Forelimb muscle (tissue), 1 donor: Measurements from ENCODE around the gene TRIM52. TPM values are rescaled to one million over a fixed set of nuclear protein-coding genes. Genes with fewer than 3 reads are reported as not detected.
"Not testable (repeated sequence)": the region's sequence is repeated elsewhere in the genome, so short reads cannot be mapped to it uniquely, and the experiment has no call there.

Source experiments
- DNase-seq: peaks from one replicate; pipeline ENCODE4 v3.0.0-alpha.2; 2013; ENCODE audit warnings: low read depth
- polyA plus RNA-seq: library from polyadenylated mRNA; unstranded; fragments of 120-200 nt; gene quantifications from one replicate; pipeline ENCODE4 v1.2.1, GENCODE V29; 2013; ENCODE audit not compliant: insufficient read length

TRIM52 gene
- polyA plus RNA-seq: 17.1 TPM

DNA sequence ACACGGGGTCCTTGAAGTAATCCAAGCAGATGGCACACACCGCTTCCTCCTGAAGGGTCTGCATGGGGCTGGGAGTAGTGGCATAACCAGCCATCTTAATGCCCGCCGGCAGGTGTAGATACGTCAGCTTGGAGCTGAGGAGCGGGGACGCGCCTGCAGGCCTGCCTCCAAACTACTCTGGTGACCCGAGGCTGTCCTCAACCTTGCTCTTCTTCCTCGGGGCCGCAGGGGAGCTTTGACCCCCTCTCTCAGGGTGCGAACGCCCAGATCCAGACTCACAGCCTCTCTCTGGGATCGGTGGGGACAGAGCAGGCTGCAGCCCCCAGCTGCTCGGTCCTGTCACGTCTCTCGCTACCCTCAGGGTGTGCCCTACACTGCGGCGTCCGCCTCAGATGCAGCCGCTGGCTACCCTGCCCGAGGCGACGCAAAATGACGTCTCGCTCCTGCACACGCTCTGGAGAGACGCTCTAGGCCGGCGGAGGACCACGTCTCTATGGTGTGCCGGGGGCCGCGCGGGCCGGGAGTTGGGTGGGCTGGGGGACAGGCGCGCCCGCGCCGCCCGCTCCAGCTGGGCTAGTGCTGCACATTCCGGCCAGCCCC is at the start of gene TRIM52:
TRIM52 (minus strand) TSS at position 424 of the 600 bp plus-strand sequence; CDS start at position 94, 330 bp downstream.
- DNase-seq: peak; percentile 74

DNA sequence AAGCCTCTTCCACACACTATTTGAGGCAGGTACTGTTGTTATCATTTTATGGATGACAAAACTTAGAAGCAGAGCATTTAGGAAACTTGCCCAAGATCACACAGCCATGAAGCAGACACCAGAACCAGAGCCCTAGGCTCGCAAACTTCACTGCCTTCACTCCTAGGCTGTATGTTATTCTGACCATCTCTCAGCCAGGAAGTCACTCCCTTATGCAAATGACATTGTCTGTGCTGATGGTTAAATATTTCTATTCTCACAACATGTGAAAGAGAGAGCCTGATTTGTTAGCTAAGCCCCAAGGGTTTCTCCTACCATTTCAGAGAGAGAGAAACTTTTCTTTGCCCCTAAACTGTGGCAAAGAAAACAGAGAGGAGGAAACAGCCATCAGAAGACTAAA is 26.4 kb upstream of the TRIM52 start:
- DNase-seq: not testable (repeated sequence)

DNA sequence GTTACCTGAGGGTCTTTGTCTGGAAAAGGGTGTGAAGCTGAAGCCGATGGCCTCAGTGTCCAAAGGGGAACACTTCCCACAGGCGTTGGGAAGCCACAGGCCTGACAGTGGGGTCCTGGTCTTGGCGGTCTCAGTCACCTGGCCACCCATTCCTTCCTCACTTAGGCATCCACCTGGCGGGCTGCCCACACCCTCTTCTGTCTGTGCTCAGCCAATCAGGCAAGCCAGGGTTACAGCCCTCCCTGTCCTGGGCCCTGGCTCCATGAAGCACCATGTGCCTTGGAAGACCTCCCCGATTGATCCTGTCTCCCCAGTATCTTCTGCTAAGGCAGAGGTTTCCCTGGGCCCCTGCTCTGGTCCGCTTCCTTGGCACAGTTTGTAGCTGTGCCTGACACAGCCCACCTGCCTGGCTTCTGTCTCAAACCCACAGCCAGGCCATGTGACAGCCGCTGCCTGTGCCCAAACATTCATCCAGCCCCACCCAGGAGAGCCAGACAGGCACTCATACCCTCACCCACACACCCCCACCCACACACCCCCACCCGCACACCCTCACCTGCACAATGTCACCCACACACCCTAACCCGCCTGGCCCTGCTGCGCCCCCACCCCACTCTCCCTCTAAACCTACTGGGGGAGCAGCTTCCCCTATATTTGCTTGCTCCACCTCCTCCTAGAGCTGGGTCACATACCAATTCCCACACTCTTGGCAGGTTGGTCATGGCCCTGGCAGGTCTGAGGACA is 25.2 kb upstream of the TRIM52 start:
- DNase-seq: not testable (repeated sequence)

DNA sequence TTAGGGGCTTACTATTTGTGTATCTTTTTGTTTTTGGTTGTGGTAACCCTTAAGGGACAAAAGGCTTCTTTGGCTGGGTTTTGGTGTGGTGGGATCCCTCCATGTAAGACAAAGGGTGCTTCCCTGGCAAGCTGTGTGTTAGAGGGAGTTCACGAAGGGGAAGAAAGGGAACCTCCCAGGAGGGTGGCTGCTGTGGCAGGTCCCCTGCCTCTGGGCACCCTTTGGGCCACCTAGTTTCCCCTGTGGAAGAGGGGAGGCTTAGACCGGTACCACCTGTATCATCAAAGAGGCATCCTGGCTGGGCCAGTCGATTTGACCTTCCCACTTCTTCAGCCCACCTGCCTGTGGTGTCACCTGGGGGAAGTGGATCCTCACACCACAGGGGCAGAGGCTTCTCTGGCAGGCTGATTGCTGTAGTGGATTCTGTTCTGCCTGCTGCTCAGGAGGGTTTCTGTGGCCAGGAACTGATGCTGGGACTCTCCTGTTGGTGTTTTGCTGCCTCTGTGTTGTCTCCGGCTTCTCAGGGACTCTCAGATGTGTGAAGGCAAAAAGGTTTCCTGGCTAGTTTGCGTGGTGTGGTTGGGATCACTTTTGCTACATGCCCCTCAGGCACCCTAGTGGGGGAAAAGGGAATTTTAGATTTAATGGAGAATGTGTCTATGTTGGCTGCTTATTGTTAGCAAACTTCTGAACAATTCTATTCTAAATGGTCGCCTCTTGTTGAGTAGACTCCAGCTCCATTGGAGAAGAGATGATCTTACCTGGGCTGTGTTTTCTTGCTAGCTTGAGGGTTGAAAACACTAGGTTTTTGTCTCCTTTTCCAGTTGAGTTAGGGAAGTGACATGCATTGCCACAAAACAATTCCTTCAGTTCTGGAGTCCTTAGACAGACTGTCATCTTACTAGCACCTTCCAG is 23.2 kb upstream of the TRIM52 start:
- not testable (repeated sequence) for DNase-seq

DNA sequence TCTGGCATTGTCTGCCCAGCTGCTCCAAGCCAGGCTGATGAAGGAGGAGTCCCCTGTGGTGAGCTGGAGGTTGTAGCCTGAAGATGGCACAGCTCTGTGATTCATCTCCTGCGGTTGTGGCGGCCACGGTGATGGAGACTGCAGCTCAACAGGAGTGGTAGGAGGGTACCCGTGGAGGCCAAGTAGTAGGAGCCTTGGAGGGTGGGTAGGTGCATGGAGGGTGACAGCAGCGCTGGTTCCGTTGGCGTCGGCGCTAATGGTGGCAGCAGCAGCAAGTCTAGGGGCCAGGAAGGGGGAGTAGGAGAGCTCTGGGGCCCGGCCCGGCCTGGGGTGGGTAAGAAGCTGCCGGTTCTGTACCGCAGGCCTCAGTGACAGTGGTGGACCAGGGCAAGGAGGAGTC is 22.4 kb upstream of the TRIM52 start:
- DNase-seq: no peak

DNA sequence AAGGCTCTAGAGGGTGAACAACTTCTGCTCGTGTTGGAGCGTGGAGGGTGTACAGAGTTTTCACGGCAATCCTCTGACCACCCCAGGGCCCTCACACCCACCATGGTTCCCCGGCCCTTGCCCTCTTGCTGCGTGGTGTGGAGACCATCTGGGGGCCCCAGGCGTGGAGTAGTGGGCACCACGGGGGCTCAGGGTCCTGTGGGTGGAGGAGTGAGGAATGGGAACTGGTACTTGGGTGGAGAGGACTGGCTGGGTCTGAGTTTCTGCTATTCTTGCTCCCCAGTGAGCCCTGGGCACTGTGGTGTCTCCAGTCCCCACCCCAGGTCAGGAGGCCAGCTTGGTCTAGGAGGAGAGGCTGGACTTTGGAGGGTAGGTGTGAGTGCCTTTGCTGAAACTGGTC is 21.9 kb upstream of the TRIM52 start:
- no peak for DNase-seq

DNA sequence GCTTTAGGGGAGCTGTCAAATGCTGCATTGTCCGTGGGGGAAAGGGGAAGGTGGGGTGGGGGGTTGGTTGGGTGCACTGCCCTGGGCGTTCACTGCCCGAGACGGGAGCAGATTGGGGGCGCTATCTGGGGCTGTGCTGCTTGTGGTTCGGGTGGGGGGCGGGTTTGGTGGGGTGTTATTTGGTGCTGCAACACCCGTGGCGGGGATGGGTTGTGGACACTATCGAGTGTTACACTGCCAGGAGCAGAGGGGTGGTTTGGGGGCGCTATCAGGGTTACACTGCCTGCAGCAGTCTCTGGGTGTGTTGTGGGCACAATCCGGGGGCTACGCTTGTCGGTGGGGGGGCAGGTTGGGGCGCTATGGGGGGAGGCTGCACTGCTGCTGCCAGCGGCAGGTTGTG is 21.5 kb upstream of the TRIM52 start:
- not testable (repeated sequence) for DNase-seq

DNA sequence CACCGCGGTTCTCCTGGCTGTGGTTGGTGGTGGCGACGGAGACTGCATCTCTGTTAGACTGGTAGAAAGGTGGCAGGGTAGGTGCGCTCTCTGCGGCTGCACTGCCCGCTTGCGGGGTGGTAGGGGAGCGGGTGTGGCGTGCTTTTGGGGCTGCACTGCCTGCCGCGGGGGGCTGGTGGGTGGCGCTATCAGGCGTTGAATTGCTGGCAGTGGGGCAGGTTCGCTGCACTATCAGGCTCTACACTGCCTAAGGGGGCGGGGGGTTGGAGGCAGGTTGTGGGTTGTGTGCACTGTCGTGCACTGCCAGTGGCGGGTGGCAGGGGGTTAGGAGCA is 21.0 kb upstream of the TRIM52 start:
- DNase-seq: no peak

DNA sequence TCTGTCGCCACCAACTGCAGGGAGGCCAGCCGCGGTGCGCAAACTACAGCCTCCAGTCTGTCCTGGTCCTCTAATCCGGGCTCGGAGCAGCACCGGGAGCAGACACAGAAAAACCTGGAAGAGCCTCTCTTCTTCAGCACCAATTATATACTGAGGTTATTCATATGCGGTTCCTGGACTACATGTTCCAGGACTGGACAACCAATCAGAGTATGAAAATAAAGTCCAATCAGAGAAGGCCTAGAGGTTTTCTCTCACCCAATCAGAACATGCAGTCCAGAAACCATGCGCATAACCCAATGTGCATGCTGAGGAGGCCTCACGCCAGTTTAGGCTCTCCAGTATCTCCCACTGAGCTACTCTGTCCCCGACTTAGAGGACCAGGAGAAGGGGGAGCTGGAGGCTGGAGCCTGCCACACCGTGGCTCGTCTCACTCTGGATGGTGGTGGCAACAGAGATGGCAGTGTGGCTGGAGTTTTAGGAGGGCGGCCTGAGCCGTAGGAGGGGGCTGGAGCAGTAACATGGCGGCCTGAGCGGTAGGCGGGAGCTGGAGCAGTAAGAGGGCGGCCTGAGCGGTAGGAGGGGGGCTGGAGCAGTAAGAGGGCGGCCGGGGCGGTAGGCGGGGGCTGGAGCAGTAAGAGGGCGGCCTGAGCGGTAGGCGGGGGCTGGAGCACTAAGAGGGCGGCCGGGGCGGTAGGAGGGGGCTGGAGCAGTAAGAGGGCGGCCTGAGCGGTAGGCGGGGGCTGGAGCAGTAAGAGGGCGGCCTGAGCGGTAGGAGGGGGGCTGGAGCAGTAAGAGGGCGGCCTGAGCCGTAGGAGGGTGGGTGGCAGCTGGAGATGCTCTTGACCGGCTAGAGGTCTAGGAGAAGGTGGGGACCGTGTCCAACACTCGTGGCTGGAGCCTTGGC is 20.4 kb upstream of the TRIM52 start:
- DNase-seq: no peak

DNA sequence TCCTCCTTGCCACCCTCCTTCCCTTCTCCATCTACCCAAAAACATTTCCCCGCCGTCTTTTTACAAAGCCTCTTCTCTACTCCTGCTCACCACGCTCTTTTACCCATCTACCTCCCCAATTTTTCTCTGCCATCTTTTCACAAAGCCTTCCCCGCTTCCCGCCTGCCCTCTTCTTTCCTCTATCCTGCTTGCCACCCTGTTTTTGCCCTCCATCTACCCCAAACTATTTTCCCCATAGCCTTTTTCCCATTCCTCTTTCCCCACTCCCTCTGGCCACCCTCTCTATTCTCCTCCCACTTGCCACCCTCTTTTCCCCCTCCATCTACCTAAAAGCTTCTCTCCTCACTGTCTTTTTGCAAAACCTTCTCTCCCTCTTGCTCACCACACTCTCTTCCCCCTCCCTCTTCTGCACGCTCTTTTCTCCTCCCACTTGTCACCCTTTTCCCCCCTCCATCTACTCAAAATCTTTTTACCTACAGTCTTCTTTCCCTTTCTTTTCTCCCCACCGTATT is 19.4 kb upstream of the TRIM52 start:
- DNase-seq: no peak

DNA sequence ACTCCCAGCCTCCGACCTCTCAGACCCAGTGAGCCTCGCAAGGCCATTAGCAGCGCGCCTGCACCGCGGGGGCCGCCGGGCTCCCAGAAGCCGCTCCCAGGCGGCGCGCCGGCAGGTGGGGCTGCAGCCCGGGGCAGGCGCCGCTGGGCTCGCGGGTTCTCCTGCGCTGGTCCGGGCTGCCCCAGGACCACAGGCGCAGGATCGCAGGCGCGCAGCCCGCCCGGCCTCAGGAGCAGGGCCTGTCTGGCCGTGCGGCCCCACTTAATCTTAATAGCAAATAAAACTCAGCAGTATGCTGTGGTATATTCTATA is 12.4 kb upstream of the TRIM52 start:
- not testable (repeated sequence) for DNase-seq

DNA sequence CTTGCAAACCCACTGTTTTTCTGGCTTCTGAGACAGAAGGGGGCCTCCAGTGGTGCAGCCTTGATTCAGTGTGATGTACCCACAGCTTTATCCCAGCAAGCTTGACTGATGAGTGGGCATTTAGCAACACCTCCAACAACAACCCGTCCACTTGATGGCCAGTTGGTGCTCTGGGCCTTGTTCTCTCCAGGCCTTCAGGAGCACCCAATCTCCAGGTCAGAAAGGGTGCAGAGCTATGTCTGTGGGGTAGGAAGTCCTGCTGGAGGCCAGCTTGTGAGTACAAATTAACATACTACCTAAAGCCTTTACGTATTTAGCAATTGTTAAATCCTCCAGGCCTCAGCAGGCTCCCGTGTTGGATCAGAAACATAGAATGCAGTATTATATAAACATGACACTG is 10.1 kb upstream of the TRIM52 start:
- no peak for DNase-seq

DNA sequence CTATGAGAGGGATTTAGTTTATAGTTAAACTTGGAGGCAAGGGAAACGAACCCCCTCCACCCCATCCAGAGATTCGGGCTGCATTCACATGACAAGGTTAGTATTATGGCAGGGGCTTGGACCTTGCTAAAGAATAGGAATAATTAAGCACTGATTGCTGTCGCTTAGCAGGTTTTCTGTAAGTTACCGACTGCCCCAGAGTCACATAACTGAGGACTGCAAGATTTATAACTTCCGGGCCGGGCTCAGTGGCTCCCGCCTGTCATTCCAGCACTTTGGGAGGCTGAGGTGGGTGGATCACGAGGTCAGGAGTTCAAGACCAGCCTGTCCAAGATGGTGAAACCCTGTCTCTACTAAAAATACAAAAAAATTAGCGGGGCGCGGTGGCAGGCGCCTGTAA is 7.0 kb upstream of the TRIM52 start:
- DNase-seq: not testable (repeated sequence)

DNA sequence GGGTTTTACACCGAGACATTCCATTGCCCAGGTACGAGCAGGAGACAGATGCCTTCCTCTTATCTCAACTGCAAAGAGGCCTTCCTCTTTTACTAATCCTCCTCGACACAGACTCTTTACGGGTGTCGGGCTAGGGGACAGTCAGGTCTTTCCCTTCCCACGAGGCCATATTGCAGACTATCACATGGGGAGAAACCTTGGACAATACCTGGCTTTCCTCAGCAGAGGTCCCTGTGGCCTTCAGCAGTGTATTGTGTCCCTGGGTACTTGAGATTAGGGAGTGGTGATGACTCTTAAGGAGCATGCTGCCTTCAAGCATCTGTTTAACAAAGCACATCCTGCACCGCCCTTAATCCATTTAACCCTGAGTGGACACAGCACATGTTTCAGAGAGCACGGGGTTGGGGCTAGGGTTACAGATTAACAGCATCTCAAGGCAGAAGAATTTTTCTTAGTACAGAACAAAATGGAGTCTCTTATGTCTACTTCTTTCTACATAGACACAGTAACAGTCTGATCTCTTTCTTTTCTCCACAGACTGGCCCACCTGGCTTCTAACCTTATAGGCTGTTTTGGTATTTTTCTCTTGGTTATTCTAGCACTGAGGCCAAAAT is 6.5 kb upstream of the TRIM52 start:
- not testable (repeated sequence) for DNase-seq

DNA sequence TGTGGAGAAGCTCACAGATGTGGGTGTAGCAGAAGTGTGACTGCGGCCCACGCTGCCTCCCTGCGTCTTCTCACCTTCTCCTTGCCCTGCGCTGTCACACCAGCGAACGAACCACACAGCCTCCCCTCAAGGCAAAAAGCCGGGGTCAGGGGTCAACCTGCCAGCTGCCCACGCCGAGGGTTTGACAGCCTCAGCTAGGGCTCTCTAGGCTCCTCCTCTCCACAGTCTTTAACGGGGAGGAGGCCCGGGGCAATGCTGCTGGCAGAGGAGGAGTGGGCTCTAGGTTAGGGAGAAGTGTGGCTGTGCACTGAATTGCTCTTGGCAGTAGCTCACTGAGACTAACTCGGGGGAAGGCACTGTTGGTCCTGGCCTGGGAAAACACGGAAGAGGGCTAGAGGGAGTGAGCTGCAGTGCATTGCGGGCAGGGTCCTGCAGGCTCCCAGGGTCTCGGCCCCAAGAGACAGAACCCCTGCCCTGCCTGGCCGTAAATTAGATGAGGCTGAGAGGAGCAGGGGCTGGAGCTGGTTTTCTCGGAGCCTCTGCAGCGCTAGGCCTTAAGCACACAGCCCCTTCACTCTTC is 4.2 kb upstream of the TRIM52 start:
- DNase-seq: no peak

DNA sequence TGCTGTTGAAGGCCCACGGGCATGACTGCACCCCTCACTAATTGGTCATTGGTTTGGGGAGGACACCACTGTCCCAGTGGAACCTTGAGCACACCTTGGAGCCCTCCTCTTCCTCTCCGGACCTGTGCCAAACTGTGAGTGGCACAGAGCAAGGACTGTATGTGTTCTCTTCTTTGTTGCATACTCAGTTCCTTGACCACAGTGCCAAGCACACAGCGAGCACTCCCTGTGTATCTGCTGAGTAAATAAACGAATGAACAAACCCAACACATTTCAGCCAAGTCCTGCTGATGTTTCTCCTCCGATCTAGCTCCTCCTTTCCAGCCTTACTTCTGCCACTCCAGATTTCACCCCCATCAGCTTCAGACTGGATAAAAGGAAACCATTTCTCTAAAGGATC is 2.7 kb upstream of the TRIM52 start:
- no peak for DNase-seq

DNA sequence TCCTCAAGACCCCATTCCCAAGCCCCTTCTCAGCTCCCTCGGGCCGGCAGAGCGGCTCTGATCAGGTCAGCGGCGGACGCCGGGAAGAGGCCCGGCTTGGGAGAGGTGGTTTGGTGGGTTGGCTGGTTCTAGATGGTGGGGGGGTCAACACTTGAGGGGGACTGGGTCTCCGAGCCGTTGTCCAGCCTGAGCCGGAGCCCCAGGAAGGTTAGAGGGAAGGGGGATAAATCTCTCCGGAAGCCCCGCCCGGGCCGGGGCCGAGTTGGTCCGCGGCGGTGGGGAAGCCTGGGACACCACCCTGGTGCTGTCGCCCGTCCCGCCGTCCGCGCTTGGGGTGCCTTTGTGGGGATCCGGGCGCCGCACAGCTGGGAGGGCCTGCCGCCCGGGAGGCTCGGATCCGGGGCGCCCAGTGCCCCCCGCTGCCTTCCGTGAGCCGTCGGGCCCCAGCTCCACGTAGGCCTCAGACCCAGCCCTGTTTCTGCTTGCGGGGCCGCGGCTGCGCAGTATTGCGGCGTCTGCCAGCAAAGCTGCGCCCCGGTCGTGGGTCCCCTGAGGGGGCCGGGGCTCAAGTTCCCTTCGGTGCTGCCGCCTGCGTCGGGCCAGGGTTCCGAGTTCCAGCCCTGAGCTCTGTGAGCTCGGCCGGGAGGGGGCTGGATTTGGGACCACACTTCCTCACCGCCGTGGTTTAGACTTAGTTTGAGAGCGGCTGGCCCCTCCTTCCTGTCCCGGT is 542 bp upstream of the TRIM52 start:
- DNase-seq: no peak

DNA sequence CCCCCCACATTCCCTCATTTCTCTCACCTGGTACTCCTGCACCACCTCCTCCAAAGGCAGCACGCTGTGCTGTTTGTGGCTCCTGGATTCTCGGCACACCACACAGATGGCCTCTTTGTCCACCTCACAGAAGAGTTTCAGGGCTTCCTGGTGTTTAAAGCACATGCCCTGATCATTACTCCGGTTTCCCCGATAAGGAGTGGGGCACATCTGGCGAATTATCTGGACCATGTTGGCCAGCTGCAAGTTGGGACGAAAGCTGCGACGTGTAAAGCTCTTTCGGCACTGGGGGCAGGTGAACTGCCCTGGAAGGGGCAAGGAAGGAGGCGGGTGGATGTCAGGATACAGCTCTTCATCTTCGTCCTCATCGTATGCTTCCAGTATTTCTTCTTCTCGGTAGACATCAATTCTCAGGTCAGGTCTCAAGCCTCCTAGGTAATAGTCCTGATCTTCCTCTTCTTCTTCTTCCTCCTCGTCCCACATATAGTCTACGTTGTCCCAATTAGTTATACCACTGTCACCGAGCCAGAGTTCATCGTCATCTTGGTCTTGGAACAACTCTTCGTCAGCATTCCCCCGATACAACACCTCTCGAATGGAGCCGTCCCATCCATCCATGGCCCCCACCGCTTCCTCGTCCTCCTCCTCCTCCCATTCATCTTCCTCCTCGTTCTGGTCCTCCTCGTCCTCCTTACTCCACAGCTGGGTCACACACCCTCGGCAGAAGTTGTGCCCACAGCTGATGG is 796 bp downstream of the TRIM52 start:
- DNase-seq: no peak

DNA sequence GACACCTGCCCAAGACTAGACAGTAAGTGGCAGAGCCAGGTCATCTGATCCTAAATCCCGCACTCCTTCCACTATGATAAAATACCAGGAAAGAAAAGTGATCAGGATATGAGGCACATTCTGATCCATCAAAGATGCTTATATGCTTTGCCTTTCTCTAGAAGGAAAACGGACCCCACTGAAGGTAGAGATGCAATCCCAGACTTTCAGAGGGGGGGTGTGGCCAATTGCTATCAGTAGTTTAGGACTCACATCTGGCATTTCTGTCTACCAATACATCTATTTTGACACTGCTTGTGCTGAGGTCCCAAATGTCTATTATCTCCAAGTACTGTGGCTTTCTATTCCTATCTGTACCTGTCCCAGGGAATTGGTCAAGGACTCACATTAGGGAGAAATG is 1.7 kb downstream of the TRIM52 start:
- DNase-seq: no peak
